Duodenal mucosa (tissue), 2 donors: ENCODE data around the gene RBBP7.

Source experiments
- H3K27ac ChIP-seq: one replicate; pipeline ENCODE4 v1.7.0; 2013; ENCODE audit warnings: low read depth, low read length
- H3K27me3 ChIP-seq, 2 donors: one replicate each; pipeline ENCODE4 v1.7.0; 2013; ENCODE audit warnings: low read length in 2 of 2, control low read depth in 1 of 2; ENCODE audit not compliant: insufficient read depth in 2 of 2, control insufficient read depth in 1 of 2
- H3K36me3 ChIP-seq, 2 donors: one replicate each; pipeline ENCODE4 v1.7.0; 2013; ENCODE audit warnings: low read length in 2 of 2, control low read depth in 1 of 2; ENCODE audit not compliant: insufficient read depth in 2 of 2, control insufficient read depth in 1 of 2
- H3K4me1 ChIP-seq, 2 donors: one replicate each; pipeline ENCODE4 v1.7.0; 2013; ENCODE audit warnings: low read length in 2 of 2, control low read depth in 1 of 2; ENCODE audit not compliant: insufficient read depth in 2 of 2, control insufficient read depth in 1 of 2
- H3K4me3 ChIP-seq, 2 donors: one replicate each; pipeline ENCODE4 v1.7.0; 2013; ENCODE audit warnings: low read length in 2 of 2, low read depth in 1 of 2
- H3K9ac ChIP-seq, 2 donors: one replicate each; pipeline ENCODE4 v1.7.0; 2013; ENCODE audit warnings: low read length in 2 of 2, low read depth in 1 of 2
- H3K9me3 ChIP-seq, 2 donors: one replicate each; pipeline ENCODE4 v1.7.0; 2013; ENCODE audit warnings: low read length in 2 of 2, control low read depth in 1 of 2; ENCODE audit not compliant: control insufficient read depth in 1 of 2

The RBBP7 gene

DNA sequence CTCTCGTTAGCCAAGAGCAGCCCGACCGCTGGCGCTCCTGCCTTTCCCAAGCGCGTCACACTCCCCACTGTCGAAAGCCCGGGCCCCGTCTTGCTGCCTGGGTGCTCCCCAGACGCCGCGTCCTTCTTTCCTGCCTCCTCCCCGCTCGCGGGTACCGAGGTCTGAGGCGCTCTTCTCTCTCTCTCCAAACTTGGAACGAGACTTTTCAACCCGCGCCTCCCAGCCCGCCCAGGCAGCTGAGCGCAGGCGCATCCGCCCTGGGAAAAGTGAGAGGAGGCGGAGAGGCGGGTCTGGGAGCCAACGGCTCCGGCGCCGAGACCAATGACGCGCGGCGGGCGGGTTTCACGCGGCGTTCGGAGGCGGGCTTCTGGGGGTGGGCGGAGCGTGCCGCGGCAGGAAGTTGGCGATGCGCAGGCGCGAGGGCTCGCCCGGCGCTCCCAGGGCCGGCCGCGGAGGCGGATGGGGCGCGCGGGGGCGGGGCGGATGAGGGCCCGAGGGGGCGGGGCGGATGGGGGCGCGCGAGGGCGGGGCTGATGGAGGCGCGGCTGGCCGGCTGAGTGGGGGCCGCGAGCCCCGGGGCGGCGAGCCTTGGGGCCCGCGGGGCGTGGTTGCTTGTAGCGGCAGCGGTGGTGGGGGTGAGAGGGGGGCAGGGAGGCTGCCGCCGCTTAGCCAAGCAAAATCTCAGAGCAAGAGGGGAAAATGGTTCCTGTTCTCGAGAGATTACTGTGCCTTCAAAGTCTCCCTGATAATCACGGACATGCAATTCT, at the start of gene RBBP7:
TSS of gene RBBP7 (minus strand) at position 268 of the 767 bp plus-strand sequence. CDS start 309 bp downstream, outside the sequence.
- H3K9me3 ChIP-seq: no peaks in the 10 kb centered on the region

DNA sequence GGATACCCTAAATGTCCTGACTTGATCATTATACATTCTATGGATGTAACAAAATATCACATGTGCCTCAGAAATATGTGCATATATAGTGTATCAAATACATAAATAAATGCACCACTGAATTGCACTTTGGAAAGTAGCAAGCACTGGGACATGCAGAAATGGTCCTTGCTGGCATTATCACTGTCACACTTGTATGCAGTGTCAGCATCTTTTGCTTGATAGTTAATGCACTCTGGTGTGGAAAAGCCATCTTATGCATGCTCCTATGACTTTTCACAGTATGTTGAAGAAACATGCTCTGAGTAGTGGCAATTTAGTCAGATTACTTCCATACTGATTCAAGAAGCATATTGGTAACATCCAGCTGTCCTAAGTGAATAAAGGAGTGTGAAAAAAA, 48.8 kb upstream of the RBBP7 start:
- Histone ChIP-seq H3K4me1 (no peaks in the 10 kb centered on the region), H3K27ac (no peak overlapping the region), H3K9ac (no peak overlapping the region), H3K4me3 (no peak overlapping the region), H3K9me3 (no peaks in the 10 kb centered on the region), H3K27me3 (no peaks in the 10 kb centered on the region), H3K36me3 (no peaks in the 10 kb centered on the region)

More for the DNA sequence above, at the start of gene RBBP7:
- Histone ChIP-seq H3K27me3 (no peaks in the 10 kb centered on the region), H3K36me3 (peaks cover 0 to 5% of the 10 kb centered on the region in 2 donors), H3K9ac (peak within 1 kb of the TSS; percentile 70 to 75), H3K27ac (peak within 1 kb of the TSS; percentile 83), H3K4me1 (peaks cover 13 to 19% of the 10 kb centered on the region in 2 donors), H3K4me3 (peak within 1 kb of the TSS; percentile 81 to 83)

DNA sequence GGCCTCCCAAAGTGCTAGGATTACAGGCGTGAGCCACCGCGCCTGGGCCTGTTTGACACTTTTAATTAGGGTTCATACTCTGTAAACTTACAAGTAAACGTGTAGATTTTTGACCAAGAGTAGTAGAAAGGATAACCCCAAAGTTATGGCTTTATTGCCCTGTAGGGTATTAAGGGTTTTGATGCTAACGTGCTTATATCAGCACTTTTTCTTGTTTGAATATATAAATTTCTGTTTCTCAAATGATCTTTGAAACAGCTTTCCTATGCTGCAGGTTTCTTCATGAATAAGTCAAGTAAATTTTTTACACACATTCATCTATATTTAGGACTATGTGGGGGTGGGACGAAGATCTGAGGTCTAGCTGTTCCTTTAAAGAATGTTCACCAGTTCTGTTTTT, 47.0 kb upstream of the RBBP7 start:
- no peak overlapping the region for H3K4me3 ChIP-seq
- H3K27ac ChIP-seq: no peak overlapping the region
- H3K4me1 ChIP-seq: no peaks in the 10 kb centered on the region
- H3K27me3 ChIP-seq: no peaks in the 10 kb centered on the region
- H3K9me3 ChIP-seq: no peaks in the 10 kb centered on the region
- no peaks in the 10 kb centered on the region for H3K36me3 ChIP-seq
- H3K9ac ChIP-seq: no peak overlapping the region

DNA sequence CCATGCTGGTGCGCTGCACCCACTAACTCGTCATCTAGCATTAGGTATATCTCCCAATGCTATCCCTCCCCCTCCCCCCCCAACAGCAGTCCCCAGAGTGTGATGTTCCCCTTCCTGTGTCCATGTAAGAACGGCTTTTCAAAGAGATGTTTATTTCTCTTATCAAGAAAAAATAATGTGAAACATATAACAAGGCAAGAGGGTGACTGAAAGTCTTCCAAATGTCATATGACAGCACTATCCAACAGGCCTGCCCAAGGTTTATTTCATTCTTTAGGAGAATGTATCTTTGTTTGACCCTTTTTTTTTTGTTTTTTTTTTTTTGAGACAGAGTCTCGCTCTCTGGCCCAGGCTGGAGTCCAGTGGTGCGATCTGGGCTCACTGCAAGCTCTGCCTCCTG, 46.4 kb upstream of the RBBP7 start:
- Histone ChIP-seq H3K36me3 (no peaks in the 10 kb centered on the region), H3K27me3 (no peaks in the 10 kb centered on the region), H3K4me3 (no peak overlapping the region), H3K4me1 (no peaks in the 10 kb centered on the region), H3K9me3 (no peaks in the 10 kb centered on the region), H3K27ac (no peak overlapping the region), H3K9ac (no peak overlapping the region)

DNA sequence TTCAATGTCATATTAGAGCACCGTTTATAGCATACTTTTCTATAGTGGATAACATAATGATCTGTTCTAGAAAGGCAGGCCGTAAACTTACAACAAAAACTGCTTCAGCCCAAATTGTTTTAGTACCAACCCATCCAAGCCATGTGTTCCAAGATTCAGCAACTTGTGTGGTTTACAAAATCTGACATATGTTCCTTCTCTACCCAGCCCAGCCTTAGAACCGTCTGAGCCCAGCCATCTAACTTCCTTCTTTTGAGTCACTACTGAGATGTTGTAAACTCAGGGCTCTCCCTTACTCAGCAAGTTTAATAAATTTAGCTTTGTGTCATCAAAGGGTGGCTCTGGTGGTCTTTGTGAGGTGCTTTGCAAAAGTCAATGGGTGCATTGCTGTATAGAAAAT, 43.9 kb upstream of the RBBP7 start:
- Histone ChIP-seq H3K9ac (no peak overlapping the region), H3K4me3 (no peak overlapping the region), H3K27ac (no peak overlapping the region), H3K36me3 (no peaks in the 10 kb centered on the region), H3K4me1 (no peaks in the 10 kb centered on the region), H3K9me3 (no peaks in the 10 kb centered on the region), H3K27me3 (no peaks in the 10 kb centered on the region)

DNA sequence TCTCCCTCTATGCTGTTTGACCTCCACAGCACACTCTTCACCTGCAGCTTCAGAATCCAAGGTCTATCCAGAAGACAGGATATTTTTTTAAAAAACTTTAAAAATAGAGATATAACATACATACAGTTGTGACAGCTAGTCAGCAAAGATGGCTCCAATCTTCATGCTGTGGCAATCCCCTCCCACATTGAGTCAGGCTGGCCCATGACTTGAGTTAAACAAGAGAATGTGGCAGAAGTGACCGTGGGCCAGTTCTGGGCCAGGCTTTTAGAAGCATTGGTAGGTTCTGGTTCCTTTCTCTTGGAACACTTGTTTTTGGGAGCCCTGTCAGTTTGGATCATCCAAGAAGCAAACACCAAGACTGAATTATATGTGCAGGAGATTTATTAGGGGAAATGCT, 40.2 kb upstream of the RBBP7 start:
- Histone ChIP-seq H3K4me3 (no peak overlapping the region), H3K27me3 (no peaks in the 10 kb centered on the region), H3K9ac (no peak overlapping the region), H3K36me3 (no peaks in the 10 kb centered on the region), H3K9me3 (no peaks in the 10 kb centered on the region), H3K4me1 (no peaks in the 10 kb centered on the region), H3K27ac (no peak overlapping the region)

DNA sequence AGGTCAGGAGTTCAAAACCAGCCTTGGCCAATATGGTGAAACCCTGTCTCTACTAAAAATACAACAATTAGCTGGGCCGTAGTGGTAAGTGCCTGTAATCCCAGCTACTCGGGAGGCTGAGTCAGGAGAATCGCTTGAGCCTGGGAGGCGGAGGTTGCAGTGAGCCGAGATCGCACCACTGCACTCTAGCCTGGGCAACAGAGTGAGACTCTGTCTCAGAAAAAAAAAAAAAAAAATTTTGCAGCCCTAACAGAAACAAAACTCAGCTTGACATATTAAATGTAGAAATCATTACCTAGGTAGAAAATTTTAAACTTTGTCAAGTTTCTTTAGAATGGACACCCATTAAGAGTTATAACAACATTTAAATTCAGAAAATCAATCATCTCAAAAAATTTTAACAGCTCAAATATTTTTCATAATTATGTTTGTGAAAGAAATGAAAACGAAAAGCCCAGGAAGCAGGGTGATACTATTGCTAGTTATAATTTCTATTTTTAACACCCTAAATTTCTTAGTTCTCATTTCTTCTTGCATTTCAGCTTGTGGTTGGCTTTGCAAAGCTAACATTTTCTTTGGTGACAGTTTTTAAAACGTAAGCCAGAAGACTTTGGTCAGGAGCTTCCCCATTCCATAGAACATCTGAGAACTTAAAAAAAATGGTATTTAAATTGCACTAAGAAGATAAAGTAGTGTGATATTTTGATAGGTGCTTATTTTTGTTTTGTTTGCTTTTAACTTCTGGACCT, 33.3 kb upstream of the RBBP7 start:
- H3K36me3 ChIP-seq: no peaks in the 10 kb centered on the region
- no peak overlapping the region for H3K27ac ChIP-seq
- H3K4me3 ChIP-seq: no peak overlapping the region
- H3K9me3 ChIP-seq: no peaks in the 10 kb centered on the region
- H3K9ac ChIP-seq: no peak overlapping the region
- no peaks in the 10 kb centered on the region for H3K27me3 ChIP-seq
- no peaks in the 10 kb centered on the region for H3K4me1 ChIP-seq

DNA sequence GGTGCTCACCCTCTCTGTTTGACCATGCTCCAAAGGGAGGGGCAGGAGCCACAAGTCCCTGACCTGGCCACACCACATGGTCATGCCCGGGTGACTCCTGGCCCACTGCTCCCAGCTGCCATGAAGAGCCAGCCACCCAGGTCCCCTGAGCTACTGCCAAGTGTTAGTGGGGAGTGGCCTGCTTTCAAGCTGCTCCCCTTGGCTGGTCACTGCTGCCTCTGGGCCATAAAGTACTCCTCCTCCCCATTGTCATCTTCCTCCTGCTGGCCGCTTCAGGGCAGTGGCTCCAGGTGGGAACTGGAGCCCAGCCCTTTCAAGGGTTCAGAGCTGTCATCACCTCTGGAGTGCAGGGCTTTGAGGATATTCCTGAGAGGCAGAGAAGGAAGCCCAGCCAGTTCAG, 27.3 kb upstream of the RBBP7 start:
- Histone ChIP-seq H3K36me3 (no peaks in the 10 kb centered on the region), H3K9ac (no peak overlapping the region), H3K27ac (no peak overlapping the region), H3K4me3 (no peak overlapping the region), H3K4me1 (no peaks in the 10 kb centered on the region), H3K9me3 (no peaks in the 10 kb centered on the region), H3K27me3 (no peaks in the 10 kb centered on the region)

DNA sequence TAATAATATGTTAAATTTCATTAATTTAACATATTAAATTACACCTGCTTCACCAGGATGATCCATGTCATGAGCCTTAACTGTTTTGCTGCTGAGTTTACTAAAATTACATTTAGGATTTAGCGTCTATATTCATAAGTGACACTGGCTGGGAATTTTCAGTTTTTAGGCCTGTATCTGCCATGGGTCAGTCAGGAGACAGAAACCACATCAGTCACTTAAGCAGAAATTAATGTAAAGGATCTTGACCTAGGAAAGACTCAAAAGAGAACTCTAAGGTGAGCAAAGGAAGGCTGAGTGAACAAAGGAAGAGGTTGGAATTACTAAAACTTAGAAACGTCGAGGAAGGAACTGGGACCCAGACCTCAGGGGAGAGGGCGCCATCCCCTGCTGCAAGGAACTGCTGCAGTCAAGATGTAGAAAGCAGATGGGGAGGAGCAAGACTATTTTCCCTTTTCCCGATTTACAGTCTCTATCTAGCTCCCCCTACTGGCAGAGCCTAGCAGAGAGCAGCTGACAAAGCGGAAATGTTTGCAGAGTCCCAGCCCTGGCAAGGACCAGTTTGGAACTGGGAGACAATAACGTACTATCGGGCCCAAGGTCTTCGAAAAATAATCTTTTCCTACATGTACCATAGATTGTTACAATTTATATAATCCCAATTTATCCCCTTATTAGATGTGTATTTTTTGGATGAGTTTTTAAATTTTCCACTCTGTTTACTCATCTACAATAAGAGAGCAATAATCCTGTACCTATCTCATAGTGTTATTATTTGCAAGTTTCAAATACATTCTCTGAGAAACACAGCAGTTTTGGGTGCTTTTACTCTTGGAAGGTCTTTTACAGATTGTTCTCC, 22.6 kb upstream of the RBBP7 start:
- Histone ChIP-seq H3K27me3 (no peaks in the 10 kb centered on the region), H3K27ac (no peak overlapping the region), H3K36me3 (no peaks in the 10 kb centered on the region), H3K4me1 (no peaks in the 10 kb centered on the region), H3K4me3 (no peak overlapping the region), H3K9me3 (no peaks in the 10 kb centered on the region), H3K9ac (no peak overlapping the region)

DNA sequence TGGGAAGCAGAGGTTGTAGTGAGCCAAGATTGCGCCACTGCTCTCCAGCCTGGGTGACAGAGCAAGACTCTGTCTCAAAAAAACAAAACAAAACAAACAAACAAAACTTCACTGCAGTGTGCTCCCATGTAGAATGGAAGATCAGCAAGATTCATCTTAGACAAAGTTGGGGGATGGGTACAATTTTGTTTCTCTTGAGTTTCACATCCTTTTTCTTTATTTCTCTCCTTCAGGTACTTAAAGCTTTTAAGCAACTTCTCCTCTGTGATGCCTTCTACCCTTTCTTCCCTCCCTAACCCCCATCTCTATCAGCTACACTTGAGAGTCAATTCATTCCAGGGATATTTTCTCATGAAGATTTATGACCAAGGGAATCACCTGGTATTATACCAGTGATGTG, 15.5 kb upstream of the RBBP7 start:
- H3K4me3 ChIP-seq: no peak overlapping the region
- H3K27ac ChIP-seq: no peak overlapping the region
- H3K36me3 ChIP-seq: no peaks in the 10 kb centered on the region
- H3K9ac ChIP-seq: no peak overlapping the region
- no peaks in the 10 kb centered on the region for H3K4me1 ChIP-seq
- no peaks in the 10 kb centered on the region for H3K27me3 ChIP-seq
- no peaks in the 10 kb centered on the region for H3K9me3 ChIP-seq
